8988T (cell line): ENCODE results near the gene USH2A.

ENCODE experiments used
- DNase-seq: peaks from one replicate; pipeline ENCODE4 v3.0.0; 2011

The USH2A gene

GRCh38 chr1:215844777-215845176 is 578.5 kb downstream of the USH2A start:
- DNase-seq: no peak

DNA sequence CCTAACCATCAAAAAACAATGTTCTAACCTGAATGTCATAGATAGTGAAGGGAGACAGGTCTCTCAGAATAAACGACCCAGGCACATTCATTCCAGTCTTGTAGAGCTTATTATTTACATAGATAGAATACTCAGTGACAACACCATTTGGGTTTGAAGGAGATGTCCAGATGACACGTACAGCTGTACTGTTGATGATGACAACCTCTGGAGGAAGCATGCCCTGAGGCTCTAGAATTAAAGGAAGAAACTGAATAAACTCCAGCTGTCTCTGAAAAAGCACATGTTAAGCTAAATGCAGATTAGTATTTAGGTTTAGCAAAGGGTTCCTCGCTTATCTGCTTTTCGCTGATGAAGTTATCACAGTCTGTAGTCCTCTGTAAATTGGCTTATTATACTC is 579.0 kb downstream of the USH2A start:
- no peak for DNase-seq

GRCh38 chr1:215842905-215843304 is 580.3 kb downstream of the USH2A start:
- DNase-seq: no peak

DNA sequence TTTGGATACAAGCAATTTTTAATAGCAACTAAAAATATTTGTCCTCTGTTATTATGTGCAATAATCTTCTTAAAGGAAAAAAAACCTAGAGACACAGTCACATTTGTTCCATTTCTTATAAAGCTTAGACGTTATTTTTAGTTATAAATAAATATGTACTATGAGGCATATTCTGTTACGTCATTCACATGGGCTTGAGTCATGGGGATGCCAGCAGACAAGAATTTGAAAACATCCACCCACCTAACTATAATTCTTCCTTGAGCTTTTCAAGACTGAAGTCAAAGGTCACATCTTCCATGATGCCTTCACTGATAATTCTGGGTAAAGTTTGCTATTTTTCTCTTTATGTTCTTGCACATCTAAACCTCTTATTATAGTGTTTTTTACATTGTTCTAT is 587.3 kb downstream of the USH2A start:
- DNase-seq: no peak

DNA sequence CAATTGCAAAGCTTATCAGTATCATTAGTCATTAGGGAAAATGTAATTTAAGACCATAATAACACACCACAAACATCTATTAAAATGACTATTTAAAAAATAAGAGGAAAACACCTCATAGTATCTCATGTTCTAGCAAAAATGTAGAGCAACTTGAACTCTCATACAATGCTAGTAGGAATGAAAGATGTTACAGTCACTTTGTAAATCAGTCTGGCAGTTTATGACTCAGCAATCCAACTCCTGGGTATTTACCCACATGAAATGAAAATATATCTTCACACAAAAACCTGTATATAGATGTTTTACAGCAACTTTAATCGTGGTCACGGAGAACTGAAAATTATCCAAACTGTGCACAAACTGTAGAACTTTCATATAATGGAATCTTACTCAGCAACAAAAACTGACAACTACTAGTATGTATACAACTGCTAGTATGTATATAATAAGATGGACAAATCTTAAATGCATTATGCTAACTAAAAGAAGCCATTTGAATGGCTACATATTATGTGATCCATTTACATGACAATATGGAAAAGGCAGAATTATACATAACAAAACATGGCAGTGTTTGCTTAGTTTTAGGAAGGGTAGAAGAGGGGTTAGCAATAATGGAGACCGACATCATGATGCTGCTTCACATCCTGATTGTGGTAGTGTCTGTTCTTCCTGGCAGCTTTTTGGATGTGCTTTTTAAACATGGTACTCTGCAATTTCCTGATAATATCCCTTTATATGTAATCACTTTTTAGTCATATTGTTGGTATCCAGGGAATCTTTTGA is 589.1 kb downstream of the USH2A start:
- DNase-seq: no peak

DNA sequence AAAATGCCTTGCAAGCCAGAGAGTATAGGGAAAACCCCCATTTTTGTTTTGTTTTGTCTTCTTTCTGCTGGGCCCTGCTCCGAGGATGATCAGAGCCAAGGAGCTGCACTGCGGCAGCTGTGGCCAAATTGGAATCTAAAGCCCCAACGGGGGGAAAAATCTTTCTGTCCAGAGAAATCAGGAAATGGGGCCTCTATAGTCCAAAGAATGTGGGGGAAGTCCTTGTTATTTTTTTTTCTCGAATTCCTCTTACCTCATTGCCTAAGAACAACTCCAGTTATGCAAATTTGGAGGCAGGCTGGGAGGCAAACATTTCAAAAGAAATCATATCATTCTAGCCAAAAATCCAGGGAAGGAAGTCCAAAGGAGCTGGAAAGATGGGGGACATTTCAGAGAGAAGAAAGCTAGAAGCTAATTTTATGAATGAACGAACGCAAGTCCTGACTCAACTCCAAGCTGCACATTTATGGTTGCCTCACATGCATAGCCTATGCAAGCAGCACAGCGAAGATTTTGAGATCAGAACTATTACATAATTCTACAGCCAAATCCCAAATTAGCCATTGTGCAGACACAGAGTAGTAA is 592.9 kb downstream of the USH2A start:
- DNase-seq: no peak

DNA sequence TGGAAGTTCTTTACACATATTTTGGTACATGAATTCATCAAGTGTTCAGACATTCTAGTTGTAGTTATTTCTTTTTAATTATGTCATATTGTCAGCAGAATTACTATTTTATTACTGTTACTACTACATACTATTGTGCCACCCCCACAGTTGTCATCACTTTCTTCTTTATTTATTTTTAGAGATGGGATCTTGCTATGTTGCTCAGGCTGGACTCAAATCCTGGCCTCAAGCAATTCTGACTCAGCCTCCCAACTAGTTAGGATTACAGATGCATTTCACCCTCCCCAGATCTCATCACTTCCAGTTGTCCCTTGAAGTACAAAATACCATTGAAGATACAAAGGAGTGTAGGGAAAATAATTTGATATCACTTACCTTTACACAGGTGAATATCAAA is 598.2 kb downstream of the USH2A start:
- DNase-seq: no peak

DNA sequence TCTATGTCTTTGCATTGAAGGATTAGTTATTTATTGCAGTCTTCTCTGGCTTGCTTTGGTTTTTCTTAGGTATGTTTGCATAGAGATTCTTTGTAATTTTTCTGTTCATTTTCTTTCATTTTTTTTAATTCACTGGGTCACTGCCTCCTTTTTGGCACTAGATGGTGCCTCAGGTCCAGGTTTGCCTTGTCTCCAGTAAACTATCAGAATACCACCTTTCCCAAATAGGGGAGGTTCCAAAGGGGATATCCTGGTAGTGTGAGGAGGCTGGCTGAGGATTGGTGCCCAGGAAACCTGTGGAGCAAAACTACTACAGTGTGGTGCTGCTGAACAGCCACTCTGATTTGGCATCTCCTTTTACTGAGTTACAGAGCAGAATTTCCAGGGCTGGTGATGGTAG is 599.0 kb downstream of the USH2A start:
- DNase-seq: no peak

- no peak for DNase-seq
These were observed 604.1 kb downstream of the USH2A start for GRCh38 chr1:215819114-215819513.

- no peak for DNase-seq
These were observed 615.3 kb downstream of the USH2A start for GRCh38 chr1:215807911-215808436.

DNA sequence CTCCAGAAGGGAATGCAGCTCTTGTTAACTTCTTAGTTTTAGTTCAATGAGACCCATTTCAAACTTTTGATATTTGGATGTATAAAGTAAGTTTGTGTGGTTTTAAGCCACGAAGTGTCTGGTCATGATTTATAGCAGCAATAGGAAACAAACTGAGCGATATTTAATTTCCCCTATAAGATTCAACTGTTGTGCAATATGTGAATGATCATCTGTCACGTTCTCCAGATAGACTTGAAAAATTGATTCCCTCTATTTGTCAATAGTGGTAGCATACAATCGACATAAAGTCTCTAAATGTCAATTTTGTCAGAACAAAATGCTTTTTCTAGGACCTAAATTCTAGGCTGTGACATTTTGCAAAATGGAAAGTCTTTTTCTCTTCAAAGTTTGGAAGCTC is 616.0 kb downstream of the USH2A start:
- no peak for DNase-seq

DNA sequence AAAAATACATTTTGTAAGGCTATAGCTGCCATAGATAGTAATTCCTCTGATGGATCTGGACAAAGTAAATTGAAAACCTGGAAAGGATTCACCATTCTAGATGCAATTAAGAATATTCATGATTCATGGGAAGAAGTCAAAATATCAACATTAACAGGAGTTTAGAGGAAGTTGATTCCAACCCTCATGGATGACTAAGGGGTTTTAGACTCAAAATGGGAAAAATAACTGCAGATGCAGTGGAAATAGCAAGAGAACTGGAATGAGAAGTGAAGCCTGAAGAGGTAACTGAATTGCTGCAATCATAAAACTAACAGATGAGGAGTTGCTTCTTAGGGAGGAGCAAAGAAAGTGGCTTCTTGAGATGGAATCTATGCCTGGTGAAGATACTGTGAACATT is 625.4 kb downstream of the USH2A start:
- no peak for DNase-seq

DNA sequence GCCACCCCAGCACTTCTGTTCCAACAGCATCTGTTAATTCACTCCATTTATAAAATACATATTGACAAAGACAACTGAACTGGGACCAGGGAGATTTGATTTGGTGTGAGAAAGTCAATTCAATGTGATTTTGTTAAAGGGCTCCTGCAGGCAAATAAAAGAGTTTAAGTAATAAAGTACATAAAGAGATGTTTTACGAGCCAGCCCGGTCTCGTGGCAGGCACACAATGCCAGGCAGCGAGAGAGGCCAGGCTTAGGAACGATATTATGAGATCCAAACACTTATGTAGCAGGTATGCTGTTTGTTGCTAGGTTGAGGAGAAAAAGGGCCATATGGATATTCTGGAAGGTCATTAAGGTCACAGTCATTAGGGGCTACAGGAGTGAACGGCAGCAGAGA is 629.1 kb downstream of the USH2A start:
- no peak for DNase-seq

DNA sequence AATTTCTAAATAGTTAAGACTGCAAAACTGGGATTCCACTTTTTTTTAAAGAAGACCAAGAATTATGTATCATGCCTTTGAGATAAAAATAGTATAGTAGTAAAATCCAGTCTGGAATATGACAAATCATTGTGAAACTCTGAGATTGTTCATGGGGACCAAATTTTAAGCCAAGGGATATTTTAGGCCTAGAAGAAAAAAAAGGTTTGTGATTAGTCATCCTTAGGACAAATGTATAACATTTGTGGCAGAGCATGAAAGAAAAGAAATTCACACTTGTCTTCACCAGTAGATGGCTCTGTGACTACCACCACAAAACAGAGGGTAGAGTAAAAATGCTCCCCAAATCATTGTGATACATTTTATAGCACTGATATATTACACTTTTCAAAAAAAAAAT is 630.1 kb downstream of the USH2A start:
- DNase-seq: no peak

- DNase-seq: no peak
These were observed 630.8 kb downstream of the USH2A start for GRCh38 chr1:215792446-215792845.

GRCh38 chr1:215789981-215790380 is 633.3 kb downstream of the USH2A start:
- DNase-seq: no peak

DNA sequence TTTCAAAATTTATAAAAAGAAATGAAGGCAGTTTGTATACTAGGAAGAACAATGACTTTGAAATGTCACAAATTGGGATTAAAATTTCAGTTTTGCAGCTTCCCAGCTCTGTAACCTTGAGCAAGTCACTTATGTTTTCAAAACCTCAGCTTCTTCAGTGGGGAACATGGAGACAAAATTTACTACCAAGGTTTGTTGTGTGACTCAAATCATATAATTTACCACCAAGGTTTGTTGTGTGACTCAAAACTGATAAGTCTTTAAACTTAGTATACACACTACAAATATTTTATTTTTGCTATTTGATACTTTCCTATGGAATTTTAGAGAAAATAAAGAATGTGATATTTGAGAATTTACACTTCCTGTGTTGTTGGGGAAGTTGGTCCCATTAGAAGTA is 636.3 kb downstream of the USH2A start:
- no peak for DNase-seq

DNA sequence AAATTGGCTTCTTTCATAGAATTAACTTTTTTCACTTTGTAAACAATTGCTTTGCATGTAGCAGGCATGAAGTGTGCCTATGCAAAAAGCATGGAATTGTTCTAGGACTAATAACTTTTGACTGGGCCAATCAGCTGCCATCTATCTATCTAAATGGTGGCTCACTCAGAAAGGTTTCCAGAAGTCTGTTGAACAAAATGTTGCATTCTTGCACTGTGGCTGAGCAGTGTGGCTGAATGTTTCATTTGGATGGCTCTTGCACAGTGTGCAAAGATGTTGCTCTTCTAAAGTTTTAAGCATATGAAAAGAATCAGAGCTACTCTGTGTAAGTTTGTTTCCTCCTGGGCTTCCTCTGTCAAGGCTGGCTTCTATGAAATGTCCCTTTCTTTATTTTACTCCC is 642.6 kb downstream of the USH2A start:
- no peak for DNase-seq

GRCh38 chr1:215780139-215780538 is 643.1 kb downstream of the USH2A start:
- DNase-seq: no peak

DNA sequence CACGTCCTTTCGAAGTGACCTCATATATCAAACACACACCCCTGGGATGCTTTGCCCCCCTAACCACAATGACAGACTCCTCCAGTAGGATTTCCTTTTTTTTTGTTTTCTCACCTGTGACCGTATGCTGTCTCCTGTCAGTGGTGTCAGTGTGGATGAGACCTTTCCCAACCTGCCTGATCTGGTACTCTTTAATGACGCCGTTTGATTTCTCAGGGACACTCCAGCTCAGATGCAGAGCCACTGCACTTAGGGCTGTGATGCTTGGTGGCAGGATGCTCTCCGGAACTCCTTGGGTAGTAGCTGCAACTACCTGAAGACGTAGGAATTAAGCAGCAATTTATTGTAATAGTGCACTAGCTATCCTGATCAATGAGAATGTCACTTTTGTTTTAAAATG is 643.5 kb downstream of the USH2A start:
- no peak for DNase-seq

GRCh38 chr1:215777370-215777925 is 645.8 kb downstream of the USH2A start:
- no peak for DNase-seq

DNA sequence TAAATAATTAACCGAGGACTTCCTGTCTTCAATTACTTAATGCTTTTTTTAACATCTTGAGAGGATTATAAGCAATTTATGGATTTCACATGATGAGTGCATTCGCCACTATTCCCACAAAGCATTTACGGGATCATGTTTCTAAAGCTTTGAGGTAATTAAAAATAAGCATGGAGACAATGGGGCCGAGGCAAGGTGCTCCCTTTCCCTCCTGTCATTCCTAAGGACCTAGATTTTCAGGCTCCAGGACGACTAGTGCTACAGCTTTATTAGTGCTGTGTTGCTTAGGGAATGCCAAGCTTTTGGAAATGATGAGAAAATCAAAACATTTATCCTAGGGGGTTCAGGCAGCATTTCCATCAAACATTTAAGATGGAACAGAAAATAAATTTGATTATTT is 646.9 kb downstream of the USH2A start:
- DNase-seq: no peak

DNA sequence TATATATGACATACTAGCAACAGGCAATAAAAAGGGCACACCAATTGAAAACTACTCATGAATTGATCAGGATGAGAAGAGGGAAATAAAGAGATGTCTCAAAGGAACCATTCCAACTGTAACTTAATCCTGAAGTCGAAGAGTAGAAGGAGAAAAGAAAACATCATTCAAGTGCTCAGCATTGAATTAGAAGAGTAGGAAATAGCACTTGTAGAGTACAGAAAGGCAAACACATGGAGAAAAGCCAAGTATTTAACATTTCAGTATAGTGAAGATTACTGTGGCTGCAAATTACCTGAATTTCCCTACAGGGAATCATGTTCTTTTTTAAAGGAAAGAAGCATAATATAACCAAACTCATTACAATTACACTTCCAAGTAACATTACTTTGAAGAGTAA is 651.1 kb downstream of the USH2A start:
- no peak for DNase-seq

- no peak for DNase-seq
These were observed 654.9 kb downstream of the USH2A start for GRCh38 chr1:215768303-215768702.
